NCI-H524 treated with DMSO at 0.1 percent for 48 hours (cell line): Measurements from ENCODE around the gene UTP25.

Experiments used
- DNase-seq: peaks from one replicate; lab custom pipeline; 2025; lab: John Stamatoyannopoulos, UW

UTP25 gene

GRCh38 chr1:209805875-209806760 lies 21.7 kb upstream of the UTP25 start, which contains the start of gene IRF6:
IRF6 (minus strand) TSS chr1:209806142; CDS start chr1:209801413, 4,729 bp downstream.
- DNase-seq = no peak

- no peak for DNase-seq
Observed at GRCh38 chr1:209807509-209807908, 20.3 kb upstream of the UTP25 start.

- no peak for DNase-seq
Observed at GRCh38 chr1:209808059-209808581, 19.7 kb upstream of the UTP25 start.

DNA sequence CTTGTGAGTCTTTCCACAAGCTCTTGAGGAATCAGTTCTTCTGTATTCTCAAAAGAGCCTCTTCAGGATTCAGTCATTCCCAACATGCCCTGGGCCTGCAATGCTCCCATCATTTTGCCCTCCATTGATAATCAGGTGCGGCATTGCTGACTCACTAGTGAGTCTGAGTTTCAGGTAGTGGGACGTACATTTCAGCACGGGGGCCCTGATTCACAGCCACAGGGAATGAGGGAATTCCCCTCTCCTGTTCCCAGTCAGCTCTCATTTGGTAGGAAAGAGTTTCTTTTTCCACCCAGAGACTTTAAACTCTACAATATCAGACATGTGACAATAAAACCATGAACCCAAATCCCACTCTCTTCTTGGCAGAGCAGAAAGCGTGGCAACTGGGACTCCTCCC lies 18.2 kb upstream of the UTP25 start:
- no peak for DNase-seq

DNA sequence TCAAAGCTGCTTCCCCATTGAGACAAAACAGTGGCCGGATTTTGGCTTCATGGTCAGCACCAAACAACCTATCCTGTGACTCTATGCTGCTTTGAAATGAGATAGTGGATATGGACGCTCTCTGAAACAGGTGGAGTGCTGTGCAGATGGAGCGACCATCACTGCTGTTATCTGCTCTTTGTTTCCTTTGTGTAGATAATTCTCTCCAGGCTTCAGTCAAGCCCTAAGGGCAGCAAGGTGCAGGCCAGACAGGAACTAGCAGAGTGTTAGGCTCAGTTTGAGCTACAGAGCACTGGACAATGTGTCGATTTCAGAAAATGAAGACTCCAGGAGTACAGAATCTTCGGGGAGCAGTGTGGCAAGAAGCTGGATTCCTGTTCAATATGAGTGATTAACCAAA lies 17.0 kb upstream of the UTP25 start:
- no peak for DNase-seq

DNA sequence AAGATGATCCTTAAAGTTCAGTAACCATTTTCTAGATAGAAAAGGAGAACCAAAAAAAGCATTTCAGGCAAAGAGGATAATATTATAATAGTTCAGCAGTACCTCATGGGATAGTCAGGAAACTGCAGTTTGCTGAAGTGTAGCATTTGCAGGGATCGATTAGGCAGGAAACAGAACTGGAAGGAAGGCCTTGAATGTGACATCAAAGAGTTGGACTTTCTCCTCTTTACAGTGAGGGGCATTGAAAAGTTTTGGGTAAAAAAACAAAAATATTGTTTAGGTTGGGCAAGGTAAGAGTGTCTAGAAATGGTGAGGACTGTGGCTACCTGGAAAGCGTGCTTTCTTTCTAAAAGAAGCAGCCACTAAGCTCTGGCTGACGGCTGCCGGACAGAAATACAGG lies 13.9 kb upstream of the UTP25 start:
- no peak for DNase-seq

DNA sequence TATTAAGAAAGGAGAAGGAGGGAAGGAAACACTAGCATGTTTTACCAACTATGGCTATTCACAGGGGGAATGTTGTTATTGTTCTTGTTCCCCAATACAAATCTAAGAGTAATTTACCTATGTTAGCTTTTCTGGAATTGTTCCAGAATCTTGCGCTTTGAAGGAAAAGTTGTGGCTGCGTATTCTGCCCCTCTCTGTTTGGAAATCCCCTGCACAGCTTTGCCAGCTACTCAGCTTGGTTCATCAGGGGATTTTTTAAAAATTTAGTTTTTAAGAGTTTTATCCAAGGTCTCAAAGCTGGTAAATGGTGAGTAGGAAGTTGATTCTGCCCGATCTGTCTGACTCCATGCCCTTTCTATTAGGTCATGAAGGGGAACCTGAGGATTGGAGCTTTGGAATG lies 12.3 kb upstream of the UTP25 start:
- no peak for DNase-seq

DNA sequence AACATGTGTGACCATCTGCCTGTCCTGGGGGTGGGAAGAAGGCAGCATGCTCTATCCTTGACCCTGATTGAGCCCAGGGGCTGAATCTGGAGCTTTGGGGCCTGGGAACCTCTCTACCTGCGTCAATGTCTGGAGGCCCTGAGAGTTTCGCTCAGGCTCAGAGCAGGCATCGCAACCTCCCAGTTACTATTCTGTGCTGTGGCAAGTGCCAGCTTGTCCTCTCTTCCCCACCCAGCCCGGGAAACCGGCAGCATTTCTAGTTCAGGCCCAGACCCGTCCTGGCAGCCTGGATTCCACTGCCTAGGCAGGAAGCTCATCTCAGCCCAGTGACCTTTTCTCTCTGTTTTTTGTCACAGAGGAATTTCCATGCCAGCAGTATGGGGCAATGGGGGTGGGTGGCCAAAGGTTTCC lies 11.8 kb upstream of the UTP25 start:
- DNase-seq = no peak

- DNase-seq = no peak
Observed at GRCh38 chr1:209816923-209817322, 10.8 kb upstream of the UTP25 start.

GRCh38 chr1:209817691-209818090 lies 10.1 kb upstream of the UTP25 start:
- DNase-seq = no peak

GRCh38 chr1:209819058-209819457 lies 8.7 kb upstream of the UTP25 start:
- no peak for DNase-seq

DNA sequence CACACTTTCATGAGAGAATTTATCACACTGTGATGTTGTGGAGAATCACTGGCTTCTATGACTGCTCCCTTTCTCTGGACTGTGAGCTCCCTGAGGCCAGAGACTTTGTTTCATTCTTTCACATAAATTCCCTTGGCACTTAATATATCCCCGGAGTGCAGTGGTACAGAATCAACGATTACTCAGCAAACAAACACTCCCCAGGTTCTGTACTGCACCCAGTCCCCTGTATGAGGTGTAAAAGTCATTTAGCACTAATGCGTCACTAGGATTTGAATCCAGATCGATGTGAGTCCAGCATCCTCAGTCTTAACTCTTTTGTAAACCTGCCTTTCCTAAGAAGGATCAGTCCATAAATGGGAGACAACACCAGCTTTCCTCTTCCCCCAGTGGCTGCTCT lies 6.8 kb upstream of the UTP25 start:
- no peak for DNase-seq

- DNase-seq = no peak
Observed at GRCh38 chr1:209822706-209823105, 5.1 kb upstream of the UTP25 start.

DNA sequence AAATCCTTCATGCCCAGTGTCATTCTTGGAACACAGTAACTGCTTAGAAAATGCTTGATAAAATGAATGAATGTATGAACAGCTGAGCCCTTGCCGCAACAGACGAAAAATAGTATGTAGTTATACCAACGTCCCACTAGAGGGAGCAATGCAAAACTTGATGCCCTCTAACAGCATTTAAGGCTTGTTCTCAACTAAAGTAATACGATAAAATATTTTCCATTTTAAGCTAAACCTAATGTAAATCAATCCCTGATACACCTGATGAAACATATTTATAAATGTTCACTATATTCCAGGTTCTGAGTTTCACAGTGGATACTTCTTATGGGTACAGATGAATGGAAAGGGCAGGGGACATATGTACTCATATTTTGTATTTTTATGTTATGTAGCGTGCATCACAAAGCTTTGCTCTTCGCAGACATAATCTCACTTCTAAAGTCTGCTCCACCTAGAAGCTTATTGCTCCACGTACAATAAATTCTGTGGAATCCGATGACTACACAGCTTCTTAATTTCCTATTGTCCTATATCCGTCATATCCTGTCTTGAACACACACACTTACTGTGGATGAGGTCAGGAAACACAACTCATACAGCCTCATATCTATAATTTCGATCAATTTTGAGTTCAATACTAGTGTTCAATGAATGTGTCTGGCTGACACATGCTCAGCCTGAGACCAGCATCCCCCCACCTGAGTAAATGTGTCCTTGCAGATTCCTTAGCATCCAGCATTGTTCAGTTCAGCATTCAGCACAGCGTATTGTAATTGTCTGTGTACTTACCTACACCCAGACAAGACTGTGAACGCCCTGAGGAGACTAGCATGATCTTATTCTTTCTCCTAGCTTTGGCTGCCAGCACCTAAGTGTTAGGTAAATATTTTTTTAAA lies 4.4 kb upstream of the UTP25 start:
- DNase-seq = no peak

- no peak for DNase-seq
Observed at GRCh38 chr1:209825591-209826434, 2.0 kb upstream of the UTP25 start.

DNA sequence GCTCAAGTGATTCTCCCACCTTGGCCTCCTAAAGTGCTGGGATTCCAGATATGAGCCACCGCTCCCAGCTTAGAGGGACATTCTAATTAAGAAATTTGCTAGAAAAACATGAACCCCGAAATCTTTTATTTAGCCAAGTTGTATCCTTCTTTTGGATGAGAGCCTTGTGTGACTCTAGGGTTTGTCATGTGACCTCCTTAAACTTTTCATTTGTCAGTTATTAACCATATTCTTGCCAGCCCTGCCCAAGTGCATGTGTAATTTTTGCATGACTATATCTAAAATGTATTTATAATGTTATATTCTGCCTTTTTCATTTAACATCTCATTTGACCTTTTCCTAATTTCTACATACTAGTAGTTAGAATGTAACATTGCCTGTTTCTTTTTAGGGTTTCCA lies 1.9 kb downstream of the UTP25 start:
- no peak for DNase-seq

- no peak for DNase-seq
Observed at GRCh38 chr1:209830722-209831121, 3.0 kb downstream of the UTP25 start.

- DNase-seq = no peak
Observed at GRCh38 chr1:209831615-209832014, 3.8 kb downstream of the UTP25 start.

DNA sequence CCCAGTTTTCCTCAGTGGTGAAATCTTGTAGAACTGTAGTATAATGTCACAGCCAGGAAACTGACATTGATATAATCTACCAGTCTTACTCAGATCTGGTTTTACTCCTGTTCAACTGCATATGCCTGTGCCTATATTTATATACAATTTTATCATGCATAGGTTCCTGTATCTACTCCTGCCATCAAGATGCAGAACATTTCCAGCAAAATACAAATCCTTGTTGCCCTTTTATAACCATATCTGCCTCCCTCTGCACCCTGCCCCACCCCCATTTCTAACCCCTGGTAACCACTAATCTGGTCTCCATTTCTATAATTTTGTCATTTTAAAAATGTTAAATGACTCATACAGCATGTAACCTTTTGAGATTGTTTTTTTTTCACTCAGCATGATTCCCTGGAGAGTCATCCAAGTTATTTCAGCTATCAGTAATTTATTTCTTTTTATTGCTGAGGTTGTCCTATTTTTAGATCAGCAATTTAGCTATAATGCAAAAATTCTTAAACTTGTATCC lies 8.1 kb downstream of the UTP25 start:
- DNase-seq = no peak

GRCh38 chr1:209837671-209838070 lies 9.9 kb downstream of the UTP25 start:
- no peak for DNase-seq

- no peak for DNase-seq
Observed at GRCh38 chr1:209838537-209838936, 10.8 kb downstream of the UTP25 start.
